PC-3 (cell line): Measurements from ENCODE around the gene ZFP64. TPM values are rescaled to one million over a fixed set of nuclear protein-coding genes. Genes with fewer than 3 reads are reported as not detected.

Experiments
- ATAC-seq: fragments of 200-7000 bp; cut with Tn5 transposase; 2 replicates; pipeline ENCODE4 v1.9.1; 2020; ENCODE audit warnings: mild to moderate bottlenecking, moderate library complexity
- BruUV-seq: library from RNA; stranded (reverse); fragments of 400-500 nt; replicated peaks from 2 replicates; lab custom pipeline; 2021; lab: Mats Ljungman, UMichigan
- CTCF ChIA-PET: fragments of 300-600 bp; sonication (Branson Sonifier 250); formaldehyde crosslinking; loops from one replicate; lab custom pipeline; 2022; ENCODE audit warnings: antibody characterized with exemption; lab: Charles Lee
- POLR2A ChIA-PET: fragments of 300-600 bp; sonication (Branson Sonifier 250); formaldehyde crosslinking; loops from one replicate; lab custom pipeline; 2022; ENCODE audit warnings: antibody characterized with exemption; ENCODE audit not compliant: unreplicated experiment; lab: Charles Lee
- DNase-seq: peaks from one replicate; pipeline ENCODE4 v3.0.0-alpha.2; 2015
- H2AFZ ChIP-seq: fragments of 300-600 bp; sonication (generic); 2 replicates; pipeline ENCODE4 v1.6.0; 2016; ENCODE audit warnings: antibody characterized with exemption, low read length
- H3F3A ChIP-seq: fragments of 300-600 bp; sonication (generic); one replicate; pipeline ENCODE4 v1.6.0; 2017; ENCODE audit warnings: antibody characterized with exemption, low read length, control low read depth, mild to moderate bottlenecking; ENCODE audit not compliant: unreplicated experiment
- H3K27ac ChIP-seq: fragments of 300-600 bp; sonication (generic); 2 replicates; pipeline ENCODE4 v1.5.1; 2016; ENCODE audit warnings: mild to moderate bottlenecking, low read length
- H3K27me3 ChIP-seq: fragments of 300-600 bp; sonication (generic); 2 replicates; pipeline ENCODE4 v1.6.1; 2016; ENCODE audit warnings: low read length, mixed read lengths
- H3K36me3 ChIP-seq: fragments of 300-600 bp; sonication (generic); 2 replicates; pipeline ENCODE4 v1.6.1; 2016; ENCODE audit warnings: low read depth, mixed run types, low read length, mixed read lengths
- H3K4me1 ChIP-seq: fragments of 300-600 bp; sonication (generic); 2 replicates; pipeline ENCODE4 v1.5.1; 2016; ENCODE audit warnings: low read length; ENCODE audit not compliant: insufficient read depth
- H3K4me2 ChIP-seq: fragments of 300-600 bp; sonication (generic); 2 replicates; pipeline ENCODE4 v1.6.0; 2016; ENCODE audit warnings: low read length
- H3K4me3 ChIP-seq: fragments of 300-600 bp; sonication (generic); 2 replicates; pipeline ENCODE4 v1.5.1; 2016; ENCODE audit warnings: mild to moderate bottlenecking, low read length, mixed read lengths
- H3K79me2 ChIP-seq: fragments of 300-600 bp; sonication (generic); 2 replicates; pipeline ENCODE4 v1.6.1; 2017; ENCODE audit warnings: low read length, mixed read lengths
- H3K9ac ChIP-seq: fragments of 300-600 bp; sonication (generic); 2 replicates; pipeline ENCODE4 v1.6.0; 2016; ENCODE audit warnings: mild to moderate bottlenecking, low read length
- H3K9me2 ChIP-seq: fragments of 300-600 bp; sonication (generic); replicated peaks from 2 replicates; pipeline ENCODE4 v1.6.1; 2016; ENCODE audit warnings: mixed run types, low read length, mixed read lengths
- H3K9me3 ChIP-seq: fragments of 300-600 bp; sonication (generic); 2 replicates; pipeline ENCODE4 v1.6.1; 2016; ENCODE audit warnings: low read length, mixed read lengths
- H4K20me1 ChIP-seq: fragments of 300-600 bp; sonication (generic); 2 replicates; pipeline ENCODE4 v1.6.1; 2016; ENCODE audit warnings: low read length, mixed read lengths
- EZH2 ChIP-seq: fragments of 300-600 bp; sonication (generic); IDR thresholded peaks from one replicate; pipeline ENCODE4 v1.6.1; 2017; ENCODE audit warnings: antibody characterized with exemption, mild to moderate bottlenecking, low read length; ENCODE audit not compliant: unreplicated experiment
- EZH2phosphoT487 ChIP-seq: fragments of 300-600 bp; sonication (generic); IDR thresholded peaks from 2 replicates; pipeline ENCODE4 v1.6.1; 2018; ENCODE audit warnings: mild to moderate bottlenecking, antibody characterized with exemption, low read length, borderline replicate concordance
- intact Hi-C: fragments of 100-400 bp; cut with micrococcal nuclease; formaldehyde crosslinking; loops from 2 replicates; pipeline ENCODE4 v1.9.0; 2023
- total RNA-seq: library from RNA; depleted of rRNA; stranded (reverse); fragments of >200 nt; gene quantifications from 2 replicates; pipeline ENCODE4 v1.2.3, GENCODE V29; 2014
- TF ChIP-seq, protein P1 (sequence below): fragments of 300-600 bp; sonication (generic); conservative IDR thresholded peaks from 2 replicates; pipeline ENCODE4 v1.5.1; 2017; ENCODE audit warnings: antibody characterized with exemption, low read depth, mild to moderate bottlenecking, low read length

ZFP64 gene
- total RNA-seq, 1 experiment from 2014 or later: 16.6 TPM

DNA sequence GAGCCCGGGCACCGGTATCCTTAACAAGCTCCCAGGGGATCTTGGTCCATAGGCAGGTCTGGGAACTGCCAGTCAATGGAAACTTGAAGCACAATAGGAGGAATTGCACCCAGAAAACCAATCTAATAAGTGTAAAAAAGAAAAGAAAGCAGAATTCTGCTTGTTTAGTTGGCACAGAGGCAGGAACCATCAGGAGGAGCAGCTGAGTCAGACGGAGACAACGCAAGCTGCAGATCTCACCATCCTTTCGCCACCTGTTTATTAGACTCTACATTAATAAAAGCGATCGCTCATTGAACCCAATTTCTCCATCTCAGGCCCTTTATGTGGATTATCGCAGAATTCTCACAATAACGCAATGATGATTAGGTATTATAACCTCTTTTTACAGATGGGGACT is 9.8 kb downstream of the ZFP64 start:
- H3K27ac ChIP-seq: no peak overlapping the region
- no peak overlapping the region for H2AFZ ChIP-seq
- no peak for ATAC-seq
- H3K9me3 ChIP-seq: no peaks in the 10 kb centered on the region
- H3K4me3 ChIP-seq: no peak overlapping the region
- no peaks in the 10 kb centered on the region for H3K9me2 ChIP-seq
- ChIA-PET POLR2A (no interaction called here), CTCF (no interaction called here)
- BruUV-seq: no TSS peak
- 0 out of 2 replicates have a peak, but pooled peaks cover 2% of the 10 kb centered on the region for H3K4me1 ChIP-seq
- no peak for TF ChIP-seq EZH2
- no peaks in the 10 kb centered on the region for H4K20me1 ChIP-seq
- no peak overlapping the region for H3K9ac ChIP-seq
- peaks cover 28% of the 10 kb centered on the region for H3K36me3 ChIP-seq
- no peak overlapping the region for H3K4me2 ChIP-seq
- H3F3A ChIP-seq: no peaks in the 10 kb centered on the region
- H3K27me3 ChIP-seq: no peaks in the 10 kb centered on the region
- DNase-seq: no peak
- H3K79me2 ChIP-seq: no peaks in the 10 kb centered on the region
- intact Hi-C loops: no loop called here

DNA sequence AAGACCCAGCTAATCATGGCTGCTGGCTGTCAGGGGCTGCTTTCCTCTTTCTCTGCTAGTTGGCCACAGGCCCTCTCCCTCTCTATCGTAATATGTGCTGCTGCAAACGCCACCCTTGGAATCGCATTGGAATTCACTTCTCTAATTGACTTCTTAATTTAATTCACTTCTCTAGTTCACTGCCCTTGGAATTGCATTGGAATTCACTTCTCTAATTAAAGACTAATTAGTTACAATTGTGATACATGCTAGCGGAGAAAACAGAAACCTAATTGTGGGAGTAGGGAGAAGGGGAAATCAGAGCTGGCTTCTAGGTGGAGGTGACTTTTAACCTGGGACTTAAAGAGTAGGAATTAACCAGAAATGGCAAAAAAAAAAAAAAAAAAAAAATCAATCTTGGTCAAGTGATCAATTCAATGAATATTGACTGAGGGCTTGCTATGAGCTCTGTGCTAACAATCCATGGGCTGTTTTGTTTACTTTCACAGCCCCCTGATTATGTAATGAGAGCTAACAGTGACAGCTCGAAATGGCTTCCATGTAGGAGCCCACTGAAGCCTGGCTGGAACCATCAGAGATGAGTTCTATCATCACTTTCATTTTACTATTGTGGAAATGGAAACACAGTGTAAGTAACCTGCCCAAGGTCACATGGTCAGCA is 11.3 kb downstream of the ZFP64 start:
- Histone ChIP-seq H3K27ac (no peak overlapping the region), H3K79me2 (no peaks in the 10 kb centered on the region), H2AFZ (no peak overlapping the region), H3K4me3 (no peak overlapping the region), H4K20me1 (no peaks in the 10 kb centered on the region), H3K27me3 (no peaks in the 10 kb centered on the region), H3K4me2 (no peak overlapping the region), H3K9ac (no peak overlapping the region), H3K4me1 (no peaks in the 10 kb centered on the region), H3K36me3 (peaks cover 17% of the 10 kb centered on the region), H3K9me3 (no peaks in the 10 kb centered on the region), H3F3A (no peaks in the 10 kb centered on the region), H3K9me2 (no peaks in the 10 kb centered on the region)
- ChIA-PET POLR2A (no interaction called here), CTCF (interaction anchor here (0.6 kb wide), 1 partner anchor 1874 kb away, joined by 3 read pairs; no protein-coding TSS in a partner anchor)
- intact Hi-C loops: no loop called here
- no TSS peak for BruUV-seq
- no peak for ATAC-seq
- DNase-seq: no peak
- TF ChIP-seq EZH2phosphoT487 (no peak), EZH2 (no peak)
- TF ChIP-seq, protein P1, sequence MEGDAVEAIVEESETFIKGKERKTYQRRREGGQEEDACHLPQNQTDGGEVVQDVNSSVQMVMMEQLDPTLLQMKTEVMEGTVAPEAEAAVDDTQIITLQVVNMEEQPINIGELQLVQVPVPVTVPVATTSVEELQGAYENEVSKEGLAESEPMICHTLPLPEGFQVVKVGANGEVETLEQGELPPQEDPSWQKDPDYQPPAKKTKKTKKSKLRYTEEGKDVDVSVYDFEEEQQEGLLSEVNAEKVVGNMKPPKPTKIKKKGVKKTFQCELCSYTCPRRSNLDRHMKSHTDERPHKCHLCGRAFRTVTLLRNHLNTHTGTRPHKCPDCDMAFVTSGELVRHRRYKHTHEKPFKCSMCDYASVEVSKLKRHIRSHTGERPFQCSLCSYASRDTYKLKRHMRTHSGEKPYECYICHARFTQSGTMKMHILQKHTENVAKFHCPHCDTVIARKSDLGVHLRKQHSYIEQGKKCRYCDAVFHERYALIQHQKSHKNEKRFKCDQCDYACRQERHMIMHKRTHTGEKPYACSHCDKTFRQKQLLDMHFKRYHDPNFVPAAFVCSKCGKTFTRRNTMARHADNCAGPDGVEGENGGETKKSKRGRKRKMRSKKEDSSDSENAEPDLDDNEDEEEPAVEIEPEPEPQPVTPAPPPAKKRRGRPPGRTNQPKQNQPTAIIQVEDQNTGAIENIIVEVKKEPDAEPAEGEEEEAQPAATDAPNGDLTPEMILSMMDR: no peak

DNA sequence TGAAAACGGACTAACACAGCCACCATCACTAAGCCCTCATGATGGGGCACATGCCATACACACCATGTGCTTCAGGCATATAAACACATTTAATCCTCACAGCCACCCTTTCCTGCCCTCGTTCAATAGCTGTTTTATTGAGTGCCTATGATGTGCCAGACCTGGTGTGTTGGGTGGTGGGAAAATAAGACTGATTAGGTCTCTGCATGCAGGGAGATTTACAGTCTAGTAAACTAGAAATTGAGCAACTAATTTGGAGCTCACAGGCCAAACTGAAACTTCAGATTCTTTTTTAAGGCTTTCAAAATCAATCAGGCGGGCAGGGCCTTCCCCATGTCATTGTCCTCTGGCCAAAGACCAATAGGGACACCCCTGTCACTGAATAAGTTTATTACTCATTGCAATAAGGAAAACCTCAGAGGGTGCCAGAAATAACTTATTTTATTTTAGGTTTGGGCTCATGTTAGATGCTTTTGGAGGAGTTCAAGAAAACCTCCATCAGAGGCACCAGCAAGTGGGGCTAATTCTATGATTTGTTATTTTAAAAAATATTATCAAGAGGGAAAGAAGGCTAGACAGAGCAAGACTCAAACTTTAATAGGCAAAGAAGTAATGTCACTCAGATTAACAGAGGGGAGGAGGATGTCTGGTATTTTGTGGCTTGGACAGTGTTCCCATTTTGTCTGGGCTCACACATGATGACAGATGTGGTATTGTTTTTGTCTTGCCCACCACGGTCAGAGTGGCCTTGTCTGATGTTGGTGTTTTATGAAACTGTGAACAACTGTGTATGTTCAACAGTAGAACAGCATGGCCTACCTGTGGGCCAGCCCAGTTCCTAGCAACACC is 12.0 kb downstream of the ZFP64 start:
- Histone ChIP-seq H3K27ac (no peak overlapping the region), H3K4me3 (no peak overlapping the region), H2AFZ (no peak overlapping the region), H3K9me3 (no peaks in the 10 kb centered on the region), H3K9me2 (no peaks in the 10 kb centered on the region), H3K9ac (no peak overlapping the region), H3K27me3 (no peaks in the 10 kb centered on the region), H4K20me1 (no peaks in the 10 kb centered on the region), H3K4me1 (no peaks in the 10 kb centered on the region), H3F3A (no peaks in the 10 kb centered on the region), H3K79me2 (no peaks in the 10 kb centered on the region), H3K36me3 (peaks cover 17% of the 10 kb centered on the region), H3K4me2 (no peak overlapping the region)
- ChIA-PET CTCF (interaction anchor here (0.6 to 0.7 kb wide), 2 partner anchors 118 to 1875 kb away, joined by 3 read pairs; no protein-coding TSS in a partner anchor), POLR2A (no interaction called here)
- TF ChIP-seq EZH2: no peak
- TF ChIP-seq, protein P1: no peak
- TF ChIP-seq EZH2phosphoT487: no peak
- DNase-seq (no peak), ATAC-seq (no peak)
- no TSS peak for BruUV-seq
- intact Hi-C loops: no loop called here
